ENCODE data around the gene PPP2R5D. TPM values are rescaled to one million over a fixed set of nuclear protein-coding genes. Genes with fewer than 3 reads are reported as not detected.
A peak's percentile ranks its signal among the peaks of the same experiment; 100 is the strongest.

Gene PPP2R5D
- total RNA-seq, 3 donors from 2014 or later (not counting 1 experiment from before 2014, with no cell fraction given), result 30.5 to 49.1 (median 40.1) TPM

- Mint-ChIP-seq H3K4me1 (peaks cover 19 to 33% of the 10 kb centered on the region in 2 donors), H3K4me3 (peak overlapping the region; percentile 37), H3K9me3 (no peaks in the 10 kb centered on the region), H3K27ac (peak overlapping the region in 1 of 2 donors; percentile 98), H3K36me3 (no peaks in the 10 kb centered on the region), H3K27me3 (ENCODE audit: low read depth in 2 of 2) (no peaks in the 10 kb centered on the region)
- DNase-seq (no peak), ATAC-seq (no peak)
- H3K27ac ChIP-seq (ENCODE audit: low read length), result no peak overlapping the region
- H3K36me3 ChIP-seq (ENCODE audit: control insufficient read depth, insufficient read depth, low read length), result peaks cover 19% of the 10 kb centered on the region
- H3K9me3 ChIP-seq (ENCODE audit: control insufficient read depth, insufficient read depth, low read length), result no peaks in the 10 kb centered on the region
- 79% methylated on average over 2 of the region's 2 CpGs for WGBS (ENCODE audit: insufficient coverage)
- H3K4me3 ChIP-seq (ENCODE audit: low read length), result no peak overlapping the region
- H3K27me3 ChIP-seq (ENCODE audit: control insufficient read depth, insufficient read depth, low read length), result no peaks in the 10 kb centered on the region
- intact Hi-C loops (cut with micrococcal nuclease), result no loop called here
- no peak for TF ChIP-seq CTCF (IDR thresholded peaks at IDR 0.05)
- peaks cover 20% of the 10 kb centered on the region for H3K4me1 ChIP-seq (ENCODE audit: control insufficient read depth, insufficient read depth, low read length)
Observed at GRCh38 chr6:43061861-43062260, 77.5 kb downstream of the PPP2R5D start.

Other genes starting within 250 kb of the PPP2R5D start
- gene TBCC, start 238.5 kb upstream of the PPP2R5D start, total RNA-seq, result 10 to 100 TPM; 64.1 to 77.6 (median 65.6) TPM
- 10 to 100 TPM; 31.1 to 43.4 (median 37.1) TPM for gene BICRAL, start 202.5 kb upstream of the PPP2R5D start, total RNA-seq
- 10 to 100 TPM; 66.9 to 67.2 (median 66.9) TPM for gene RPL7L1, start 105.0 kb upstream of the PPP2R5D start, total RNA-seq
- 1 to 10 TPM in 2 of 3 donors, not detected in 1; 3.7 to 4.7 TPM for gene PTCRA, start 68.5 kb upstream of the PPP2R5D start, total RNA-seq
- gene CNPY3, start 55.1 kb upstream of the PPP2R5D start, total RNA-seq, result 10 to 100 TPM; 52.4 to 71.2 (median 59.8) TPM
- 1 to 10 TPM; 2.0 to 2.8 (median 2.6) TPM for gene GNMT, start 23.8 kb upstream of the PPP2R5D start, total RNA-seq
- 10 to 100 TPM in 1 of 3 donors, 1 to 10 TPM in 2; 8.2 to 13.6 (median 9.9) TPM for gene PEX6, start 5.4 kb upstream of the PPP2R5D start, total RNA-seq
- gene MEA1, start 29.4 kb downstream of the PPP2R5D start, total RNA-seq, result 10 to 100 TPM; 29.6 to 34.3 (median 34.2) TPM
- 10 to 100 TPM; 52.7 to 60.9 (median 53.7) TPM for gene KLHDC3, start 29.7 kb downstream of the PPP2R5D start, total RNA-seq
- 10 to 100 TPM; 33.1 to 43.9 (median 38.7) TPM for gene RRP36, start 37.1 kb downstream of the PPP2R5D start, total RNA-seq
- 10 to 100 TPM in 1 of 3 donors, 1 to 10 TPM in 2; 9.6 to 10.1 (median 9.9) TPM for gene CUL7, start 69.3 kb downstream of the PPP2R5D start, total RNA-seq
- gene MRPL2, start 74.9 kb downstream of the PPP2R5D start, total RNA-seq, result 10 to 100 TPM; 33.4 to 38.4 (median 33.9) TPM
- gene KLC4, start 75.1 kb downstream of the PPP2R5D start, total RNA-seq, result 10 to 100 TPM; 35.9 to 39.4 (median 37.4) TPM
- gene PTK7, start 91.7 kb downstream of the PPP2R5D start, total RNA-seq, result 1 to 10 TPM; 1.7 to 5.6 (median 2.8) TPM
- 10 to 100 TPM; 31.6 to 33.0 (median 32.0) TPM for gene SRF, start 186.7 kb downstream of the PPP2R5D start, total RNA-seq
- 10 to 100 TPM; 73.1 to 85.7 (median 73.9) TPM for gene CUL9, start 197.6 kb downstream of the PPP2R5D start, total RNA-seq
- 10 to 100 TPM in 1 of 3 donors, 1 to 10 TPM in 2; 6.1 to 10.2 (median 8.0) TPM for gene DNPH1, start 244.9 kb downstream of the PPP2R5D start, total RNA-seq